Stimulated activated CD4-positive, alpha-beta T cell treated with anti-CD3 and anti-CD28 coated beads, Interleukin-1b, Interleukin-23, amount 100 ng/mL, for 48 hours (primary cell): Measurements from ENCODE around the gene PDE3A.
"Not testable (repeated sequence)": the region's sequence is repeated elsewhere in the genome, so short reads cannot be mapped to it uniquely, and the experiment has no call there.

ENCODE experiments used
- DNase-seq: peaks from one replicate; pipeline ENCODE4 v3.0.0-alpha.2; 2020

PDE3A gene

GRCh38 chr12:20375560-20375959 lies 7.2 kb downstream of the PDE3A start:
- no peak for DNase-seq

GRCh38 chr12:20376984-20377383 lies 8.6 kb downstream of the PDE3A start:
- DNase-seq = no peak

GRCh38 chr12:20377750-20378149 lies 9.4 kb downstream of the PDE3A start:
- no peak for DNase-seq

GRCh38 chr12:20382117-20382516 lies 13.8 kb downstream of the PDE3A start:
- no peak for DNase-seq

- DNase-seq = no peak
Observed at GRCh38 chr12:20383612-20384011, 15.3 kb downstream of the PDE3A start.

GRCh38 chr12:20384836-20385235 lies 16.5 kb downstream of the PDE3A start:
- DNase-seq = not testable (repeated sequence)

DNA sequence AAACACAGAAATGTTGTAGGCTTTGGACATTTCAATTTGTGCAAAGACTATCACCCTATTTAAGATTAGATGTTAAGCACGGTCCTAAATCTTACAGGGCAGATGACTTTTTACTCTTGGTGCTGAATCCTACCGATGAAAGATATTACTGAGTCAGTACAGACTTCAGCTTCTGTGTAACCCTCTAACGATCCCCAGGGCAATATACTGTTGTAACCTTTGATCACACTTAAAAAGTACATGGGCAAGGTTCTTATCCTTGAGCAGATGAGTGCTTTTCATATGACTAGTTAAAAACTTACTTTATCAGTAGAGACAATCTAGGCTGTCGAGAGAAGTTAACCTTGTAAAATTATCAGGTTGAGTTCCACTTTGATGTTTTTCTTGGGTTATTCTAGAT lies 22.5 kb downstream of the PDE3A start:
- no peak for DNase-seq

DNA sequence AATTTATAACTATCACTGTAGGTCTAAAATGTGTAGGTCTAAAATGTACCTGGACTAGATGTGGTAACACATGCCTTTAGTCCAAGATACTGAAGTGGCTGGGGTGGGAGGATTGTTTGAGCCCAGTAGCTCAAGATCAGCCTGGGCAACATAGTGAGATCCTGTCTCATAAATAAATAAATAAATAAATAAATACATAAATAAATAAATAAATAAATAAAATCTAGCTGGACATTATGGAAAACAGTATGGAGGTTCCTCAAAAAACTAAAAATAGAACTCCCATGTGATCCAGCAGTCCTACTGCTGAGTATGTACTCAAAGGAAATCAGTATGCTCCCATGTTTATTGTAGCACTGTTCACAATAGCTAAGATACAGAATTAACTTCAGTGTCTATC lies 24.0 kb downstream of the PDE3A start:
- no peak for DNase-seq

DNA sequence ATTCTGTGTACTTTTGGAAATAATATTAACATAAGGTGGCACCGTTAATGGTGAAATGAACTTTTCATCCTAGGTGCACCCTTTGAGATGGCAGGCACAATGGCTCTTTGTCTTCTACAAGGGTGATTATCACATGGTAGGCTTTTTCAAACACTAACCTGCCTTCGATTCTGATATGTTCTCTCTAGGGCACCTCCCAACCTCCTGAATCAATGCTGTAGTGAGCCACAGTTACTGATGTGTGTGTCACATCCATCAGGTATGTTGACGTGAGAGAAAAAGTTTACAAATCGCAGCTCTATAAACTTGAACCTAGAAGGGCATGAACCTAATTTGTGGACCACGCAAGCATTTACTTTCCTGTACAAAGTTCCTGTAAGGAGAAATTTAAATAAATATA lies 25.4 kb downstream of the PDE3A start:
- DNase-seq = no peak

GRCh38 chr12:20395791-20396550 lies 27.6 kb downstream of the PDE3A start:
- no peak for DNase-seq

DNA sequence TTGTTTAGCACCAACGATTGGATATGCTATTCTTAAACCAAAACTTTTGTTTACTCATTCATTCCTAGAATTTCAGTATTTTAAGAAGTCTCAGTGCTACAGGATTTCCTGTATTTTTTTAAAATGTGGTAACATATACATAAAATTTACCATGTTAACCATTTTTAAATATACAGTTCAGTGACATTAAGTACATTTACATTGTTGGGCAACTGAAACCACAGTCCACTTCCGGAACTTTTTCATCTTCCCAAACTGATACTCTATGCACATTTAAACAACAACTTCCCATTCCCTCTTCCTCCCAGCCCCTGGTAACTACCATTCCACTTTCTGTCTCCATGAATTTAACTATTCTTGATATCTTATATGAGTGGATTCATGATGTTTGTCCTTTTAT lies 30.3 kb downstream of the PDE3A start:
- no peak for DNase-seq

DNA sequence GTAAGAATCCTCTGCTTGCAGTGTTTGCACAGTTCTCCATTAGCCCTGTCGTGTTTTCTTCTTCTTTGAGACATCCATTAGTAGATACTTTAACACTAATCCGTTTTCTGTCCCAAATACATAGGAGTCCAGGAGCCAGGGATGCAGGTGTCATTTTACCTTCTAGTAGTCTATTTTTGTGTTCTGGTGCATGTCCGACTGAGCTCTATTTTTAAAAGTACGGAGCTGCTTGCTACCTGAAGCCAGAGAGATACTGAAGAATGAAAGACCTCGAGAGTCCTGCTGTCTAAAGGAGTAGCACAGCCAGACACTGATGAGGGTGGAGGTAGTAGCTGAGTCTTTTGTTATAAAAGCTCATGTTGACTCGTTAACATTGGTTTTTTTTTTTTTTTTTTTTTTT lies 31.7 kb downstream of the PDE3A start:
- no peak for DNase-seq

GRCh38 chr12:20403230-20403629 lies 34.9 kb downstream of the PDE3A start:
- DNase-seq = no peak

- DNase-seq = no peak
Observed at GRCh38 chr12:20404576-20405346, 36.4 kb downstream of the PDE3A start.

DNA sequence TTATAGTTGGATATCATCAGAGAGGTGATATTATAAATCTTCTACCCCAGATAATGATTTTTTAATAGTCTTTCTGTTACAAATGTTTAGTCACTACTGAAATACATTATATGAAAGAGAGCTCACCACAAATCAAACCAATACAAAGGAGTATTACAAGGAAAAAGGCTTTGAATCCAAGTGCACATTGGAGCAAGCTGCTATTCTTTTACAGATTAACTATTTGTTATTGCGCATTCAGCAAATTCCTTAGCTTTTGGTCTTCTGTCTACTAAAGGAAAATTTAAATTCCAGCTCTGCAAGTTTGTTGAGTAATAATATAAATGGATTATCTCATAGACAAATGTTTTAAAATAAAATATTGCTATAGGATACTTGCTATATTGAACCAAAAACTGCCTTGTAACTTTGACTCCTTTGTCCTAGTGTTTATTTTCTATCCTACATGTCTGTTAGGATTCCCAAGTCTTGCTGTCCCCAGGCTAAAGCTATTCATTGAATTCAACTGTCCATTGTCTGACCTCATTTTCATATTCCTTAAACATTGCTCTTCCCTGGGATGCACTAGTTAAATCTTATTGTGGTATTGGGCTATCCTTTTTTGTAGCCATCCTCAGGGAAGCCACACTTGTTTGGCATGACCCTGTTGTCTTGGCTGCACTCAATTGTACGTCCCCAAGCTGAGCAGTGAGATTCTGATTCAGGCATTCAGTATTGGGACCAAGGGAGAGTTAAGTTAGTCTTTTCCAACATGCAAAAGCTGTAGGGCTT lies 41.5 kb downstream of the PDE3A start:
- no peak for DNase-seq

DNA sequence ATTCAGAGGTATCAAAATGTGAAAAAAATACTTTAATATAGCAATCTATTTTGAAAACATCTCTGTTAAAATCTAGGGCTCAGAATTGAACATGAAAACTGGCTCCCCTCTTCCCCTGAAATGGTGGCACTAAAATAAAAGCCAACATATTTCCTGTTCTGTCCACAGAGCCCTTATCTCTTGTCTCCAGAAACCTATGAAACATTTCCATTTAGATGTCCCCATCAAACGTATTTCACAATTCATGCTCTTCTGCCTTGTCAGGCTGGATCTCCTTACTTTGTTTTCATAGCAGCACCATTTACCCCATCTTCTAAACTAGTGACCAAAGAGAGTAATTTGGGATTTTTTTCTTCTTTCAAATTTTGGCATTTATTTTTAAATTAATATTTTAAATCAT lies 42.4 kb downstream of the PDE3A start:
- no peak for DNase-seq

- no peak for DNase-seq
Observed at GRCh38 chr12:20411345-20411744, 43.0 kb downstream of the PDE3A start.

GRCh38 chr12:20415028-20415427 lies 46.7 kb downstream of the PDE3A start:
- DNase-seq = no peak

- no peak for DNase-seq
Observed at GRCh38 chr12:20415641-20416040, 47.3 kb downstream of the PDE3A start.

DNA sequence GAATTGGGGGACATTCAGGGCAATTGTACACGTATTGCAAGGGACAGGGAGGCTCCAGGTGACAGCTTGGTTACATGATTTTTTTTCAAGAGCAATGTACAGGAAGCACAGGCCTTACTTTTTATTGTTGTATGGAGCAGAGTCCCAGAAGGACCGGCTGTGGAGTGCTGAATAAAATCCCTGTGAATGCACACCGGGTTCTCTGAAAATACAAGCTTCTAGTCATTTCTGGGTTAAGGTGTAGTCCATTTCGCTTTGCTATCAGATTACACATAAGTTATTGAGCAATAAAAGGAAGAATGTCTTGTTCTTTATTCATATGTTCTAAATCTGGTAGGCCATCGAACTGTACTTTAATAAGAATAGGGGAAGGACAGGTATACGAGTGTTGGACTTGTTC lies 52.2 kb downstream of the PDE3A start:
- DNase-seq = no peak

DNA sequence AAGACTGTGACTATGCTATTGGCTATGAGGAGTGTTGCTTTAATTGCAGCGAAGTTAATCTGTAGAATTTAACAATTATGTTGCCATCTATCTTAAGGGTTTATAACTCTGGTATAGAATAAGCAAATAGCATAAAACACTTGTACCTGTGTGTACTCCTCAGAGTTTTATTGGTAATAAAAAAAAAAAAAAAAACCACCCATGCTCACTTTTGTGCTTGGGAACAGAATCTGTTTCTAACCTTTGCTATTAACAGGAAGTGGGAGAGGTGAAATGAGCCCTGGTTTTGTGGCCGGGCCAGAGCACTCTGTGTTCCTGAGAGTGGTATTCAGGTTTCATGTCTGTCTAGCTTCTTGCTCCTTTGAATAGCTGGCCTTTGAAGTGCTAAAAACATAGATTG lies 53.1 kb downstream of the PDE3A start:
- DNase-seq = no peak

- no peak for DNase-seq
Observed at GRCh38 chr12:20423557-20423956, 55.2 kb downstream of the PDE3A start.

GRCh38 chr12:20424841-20425240 lies 56.5 kb downstream of the PDE3A start:
- no peak for DNase-seq

- no peak for DNase-seq
Observed at GRCh38 chr12:20426191-20426590, 57.9 kb downstream of the PDE3A start.
